Large intestine (tissue), 3 donors: ENCODE measurements around the gene ANKDD1B. TPM values are rescaled to one million over a fixed set of nuclear protein-coding genes. Genes with fewer than 3 reads are reported as not detected.

Experiments used
- DNase-seq, 2 donors: peaks; one replicate each; pipeline versions ENCODE4 v3.0.0 to v3.0.0-alpha.2; 2013
- H3K27ac ChIP-seq: one replicate; pipeline ENCODE4 v1.5.1; 2013; ENCODE audit warnings: low read length
- H3K27me3 ChIP-seq: 2 replicates; pipeline ENCODE4 v1.6.1; 2013; ENCODE audit warnings: low read length; ENCODE audit not compliant: control insufficient read depth, insufficient read depth
- H3K36me3 ChIP-seq: 2 replicates; pipeline ENCODE4 v1.6.1; 2013; ENCODE audit warnings: low read length; ENCODE audit not compliant: control insufficient read depth, insufficient read depth
- H3K4me1 ChIP-seq: one replicate; pipeline ENCODE4 v1.6.1; 2013; ENCODE audit warnings: low read length; ENCODE audit not compliant: control insufficient read depth, insufficient read depth
- H3K4me3 ChIP-seq: one replicate; pipeline ENCODE4 v1.5.1; 2013; ENCODE audit warnings: low read length
- H3K9me3 ChIP-seq: one replicate; pipeline ENCODE4 v1.6.1; 2013; ENCODE audit warnings: mild to moderate bottlenecking, low read depth, low read length, moderate library complexity; ENCODE audit not compliant: control insufficient read depth
- WGBS: methylation state at CpG from one replicate; pipeline ENCODE4 v1.1.5; 2013; ENCODE audit warnings: low lambda C conversion rate; ENCODE audit not compliant: insufficient coverage; 5-methylcytosine and 5-hydroxymethylcytosine counted together
- polyA plus RNA-seq: library from polyadenylated mRNA; unstranded; fragments of 120-200 nt; gene quantifications from one replicate; pipeline ENCODE4 v1.2.1, GENCODE V29; 2013

The ANKDD1B gene
- polyA plus RNA-seq, 1 donor: 18.1 TPM

- Histone ChIP-seq H3K27me3 (peaks cover 9% of the 10 kb centered on the region), H3K36me3 (no peaks in the 10 kb centered on the region), H3K27ac (peak within 1 kb of the TSS; percentile 80), H3K4me3 (peak within 1 kb of the TSS; percentile 85), H3K4me1 (peaks cover 2% of the 10 kb centered on the region), H3K9me3 (no peaks in the 10 kb centered on the region)
- DNase-seq: peak; percentile 94 to 98
- no CpG with 5 or more reads among the region's 51 CpGs for WGBS
Observed at GRCh38 chr5:75717082-75717922, 106.0 kb downstream of the ANKDD1B start, which contains the start of gene POC5. Gene POC5, minus strand, starts transcription at chr5:75717437. Its CDS starts 4,500 bp downstream, at chr5:75712937.

DNA sequence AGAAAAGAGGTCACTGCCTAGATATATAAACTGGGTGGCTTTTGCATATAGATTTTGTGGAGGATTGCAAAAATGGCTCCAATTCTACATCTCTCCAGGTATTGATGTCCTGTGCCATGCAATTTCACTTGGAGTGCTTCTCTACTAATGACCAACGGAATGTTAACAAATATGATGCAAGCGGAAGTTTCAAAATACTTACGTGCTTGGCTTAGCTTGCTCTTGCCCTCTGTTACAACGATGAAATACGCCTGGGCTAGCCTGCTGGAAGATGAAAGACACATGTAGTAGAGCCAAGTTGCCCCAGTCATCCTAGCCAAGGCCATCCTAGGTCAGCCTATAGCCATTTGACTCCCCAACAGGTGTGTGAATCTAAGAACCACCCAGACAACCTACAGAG, 109.6 kb downstream of the ANKDD1B start:
- whole genome bisulfite sequencing: no CpG with 5 or more reads among the region's 5 CpGs
- H3K27ac ChIP-seq: no peak overlapping the region

More for the DNA sequence above, 109.6 kb downstream of the ANKDD1B start:
- H3K9me3 ChIP-seq: no peaks in the 10 kb centered on the region
- no peaks in the 10 kb centered on the region for H3K36me3 ChIP-seq
- DNase-seq: no peak
- peaks cover 9% of the 10 kb centered on the region for H3K27me3 ChIP-seq
- H3K4me3 ChIP-seq: no peak overlapping the region
- peaks cover 2% of the 10 kb centered on the region for H3K4me1 ChIP-seq

Other genes starting within 250 kb of the ANKDD1B start
- 50.3 TPM for gene CERT1, start 99.8 kb upstream of the ANKDD1B start, polyA plus RNA-seq
- 18.9 TPM for gene POLK, start 99.6 kb upstream of the ANKDD1B start, polyA plus RNA-seq
- 10.5 TPM for gene POC5, start 106.0 kb downstream of the ANKDD1B start, polyA plus RNA-seq